Activated CD4-positive, alpha-beta T cell treated with anti-CD3 and anti-CD28 coated beads, Interleukin-2, Interleukin-6, amounts not matched to agents 100 ng/mL and 50 ng/mL, durations not matched to agents 16 hours and 8 hours (primary cell): ENCODE results near the gene WFIKKN1.
A peak's percentile ranks its signal among the peaks of the same experiment; 100 is the strongest.

Experiments
- DNase-seq: peaks from one replicate; pipeline ENCODE4 v3.0.0-alpha.2; 2020

The WFIKKN1 gene

DNA sequence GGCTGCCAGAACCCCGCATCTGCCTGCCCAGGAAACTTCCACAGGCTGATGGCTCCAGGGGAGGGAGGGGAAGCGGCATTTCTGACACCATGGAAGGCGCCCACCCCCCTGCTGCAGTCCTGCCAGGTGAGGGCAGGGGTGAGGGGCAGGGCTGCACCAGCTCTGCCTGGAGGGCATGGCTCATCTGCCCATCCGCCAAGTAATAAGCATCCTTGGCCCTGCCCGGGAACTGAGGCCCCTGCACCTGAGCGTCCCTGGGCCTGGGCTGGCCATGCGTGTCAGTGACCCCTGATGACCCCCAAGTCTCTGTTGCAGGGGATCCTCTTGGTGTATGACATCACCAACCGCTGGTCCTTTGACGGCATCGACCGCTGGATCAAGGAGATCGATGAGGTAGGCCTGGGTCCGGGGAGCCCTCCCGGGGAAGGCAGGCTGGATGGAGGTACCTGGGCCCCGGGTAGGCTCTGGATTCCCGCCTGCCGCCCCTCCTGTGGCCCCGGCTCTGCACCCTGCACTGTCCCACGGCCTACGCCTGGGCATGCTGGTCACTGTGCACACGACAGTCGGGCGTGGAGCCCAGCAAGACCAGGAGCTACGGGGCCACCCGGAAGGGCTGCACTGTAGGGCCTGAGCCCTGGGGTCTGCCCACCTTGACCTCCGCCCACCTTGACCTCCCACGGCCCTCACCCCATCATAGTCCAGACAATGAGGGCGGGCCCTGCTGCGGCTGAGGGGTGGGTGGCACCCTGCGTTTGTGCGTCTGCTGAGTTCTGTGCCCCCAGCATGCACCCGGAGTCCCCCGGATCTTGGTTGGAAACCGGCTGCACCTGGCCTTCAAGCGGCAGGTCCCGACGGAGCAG, 5.4 kb upstream of the WFIKKN1 start:
- no peak for DNase-seq

DNA sequence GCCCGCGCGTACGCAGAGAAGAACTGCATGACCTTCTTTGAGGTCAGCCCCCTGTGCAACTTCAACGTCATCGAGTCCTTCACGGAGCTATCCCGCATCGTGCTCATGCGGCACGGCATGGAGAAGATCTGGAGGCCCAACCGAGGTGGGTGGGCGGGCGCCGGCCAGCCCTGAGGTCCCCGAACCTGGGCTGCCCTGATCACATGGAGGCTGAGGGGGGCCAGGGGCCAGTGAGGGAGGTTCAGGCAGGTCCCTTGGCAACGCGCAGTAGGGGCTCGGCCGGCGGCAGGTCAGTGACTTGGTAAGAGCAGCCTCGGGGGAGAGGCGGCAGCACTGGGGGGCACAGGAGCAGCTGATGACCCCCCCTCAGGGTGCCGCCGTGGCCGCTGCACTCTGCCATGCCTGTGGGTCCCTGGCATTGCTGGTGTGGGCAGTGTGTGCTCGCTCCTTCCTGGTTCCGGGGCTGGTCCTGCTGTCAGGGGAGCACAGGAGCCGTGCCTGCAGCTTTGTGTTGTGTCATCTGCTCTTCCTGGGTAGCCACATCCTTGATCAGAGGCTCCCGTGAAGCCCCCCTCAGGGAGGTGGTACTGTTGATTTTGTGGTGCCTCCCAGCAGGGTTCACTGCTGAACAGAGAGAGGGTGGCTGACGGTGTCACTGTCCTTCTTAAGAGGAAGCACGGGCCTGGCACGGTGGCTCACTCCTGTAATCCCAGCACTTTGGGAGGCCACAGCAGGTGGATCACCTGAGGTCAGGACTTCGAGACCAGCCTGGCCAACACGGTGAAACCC, 4.6 kb upstream of the WFIKKN1 start:
- DNase-seq: no peak

DNA sequence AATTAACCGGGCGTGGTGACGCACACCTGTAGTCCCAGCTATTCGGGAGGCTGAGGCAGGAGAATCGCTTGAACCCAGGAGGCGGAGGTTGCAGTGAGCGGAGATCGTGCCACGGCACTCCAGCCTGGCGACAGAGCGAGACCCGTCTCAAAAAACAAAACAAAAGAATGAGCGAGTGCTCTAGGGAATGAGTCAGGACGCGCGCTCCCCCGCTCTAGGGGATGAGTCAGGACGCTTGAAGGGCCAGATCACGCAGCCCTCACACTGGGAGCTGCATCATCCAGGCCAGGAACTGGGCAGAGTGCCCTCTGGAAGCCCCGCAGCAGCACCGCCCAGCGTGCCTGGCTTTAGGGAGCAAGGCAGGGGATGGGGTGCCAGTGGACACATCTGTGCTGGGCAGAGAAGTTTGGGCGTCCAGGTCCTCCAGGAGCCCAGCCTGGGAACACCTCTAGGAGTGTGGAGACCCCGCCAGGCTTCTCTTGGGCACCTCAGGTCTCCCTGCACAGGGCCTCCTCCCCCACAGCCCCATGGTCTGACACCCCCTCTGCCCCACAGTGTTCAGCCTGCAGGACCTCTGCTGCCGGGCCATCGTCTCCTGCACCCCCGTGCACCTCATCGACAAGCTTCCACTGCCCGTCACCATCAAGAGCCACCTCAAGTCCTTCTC, 3.9 kb upstream of the WFIKKN1 start:
- DNase-seq: no peak

DNA sequence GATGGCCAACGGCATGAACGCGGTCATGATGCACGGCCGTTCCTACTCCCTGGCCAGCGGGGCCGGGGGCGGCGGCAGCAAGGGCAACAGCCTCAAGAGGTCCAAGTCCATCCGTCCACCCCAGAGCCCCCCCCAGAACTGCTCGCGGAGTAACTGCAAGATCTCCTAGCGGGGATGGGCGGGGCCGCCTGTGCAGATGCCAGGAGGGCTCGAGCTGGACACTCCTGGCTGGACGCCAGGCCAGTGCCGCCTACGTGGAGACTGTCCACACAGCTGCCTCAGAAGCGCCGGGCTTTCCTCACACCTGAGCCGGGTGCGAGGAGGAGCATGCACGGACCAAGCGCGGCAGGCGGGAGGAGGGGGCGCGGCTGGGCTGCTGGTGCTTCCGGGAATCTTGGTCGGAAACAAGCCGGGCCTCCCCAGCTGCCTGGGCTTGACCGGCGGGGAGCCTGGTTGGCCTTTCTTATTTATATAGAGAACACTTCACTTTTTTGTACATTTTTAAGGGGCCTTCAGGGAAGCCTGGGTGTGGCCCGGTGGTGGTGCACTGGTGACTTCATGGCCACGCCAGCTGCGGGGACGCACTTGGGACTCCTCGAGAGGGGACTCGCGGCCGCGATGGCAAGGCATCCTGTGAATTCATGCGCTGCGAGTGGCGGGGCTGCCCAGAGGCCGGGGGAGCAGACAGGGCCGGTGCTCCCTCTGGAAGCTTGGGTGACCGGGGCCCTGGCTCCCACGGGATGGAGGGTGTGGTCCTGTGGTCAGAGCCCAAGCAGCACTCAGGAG, 3.1 kb upstream of the WFIKKN1 start:
- no peak for DNase-seq

DNA sequence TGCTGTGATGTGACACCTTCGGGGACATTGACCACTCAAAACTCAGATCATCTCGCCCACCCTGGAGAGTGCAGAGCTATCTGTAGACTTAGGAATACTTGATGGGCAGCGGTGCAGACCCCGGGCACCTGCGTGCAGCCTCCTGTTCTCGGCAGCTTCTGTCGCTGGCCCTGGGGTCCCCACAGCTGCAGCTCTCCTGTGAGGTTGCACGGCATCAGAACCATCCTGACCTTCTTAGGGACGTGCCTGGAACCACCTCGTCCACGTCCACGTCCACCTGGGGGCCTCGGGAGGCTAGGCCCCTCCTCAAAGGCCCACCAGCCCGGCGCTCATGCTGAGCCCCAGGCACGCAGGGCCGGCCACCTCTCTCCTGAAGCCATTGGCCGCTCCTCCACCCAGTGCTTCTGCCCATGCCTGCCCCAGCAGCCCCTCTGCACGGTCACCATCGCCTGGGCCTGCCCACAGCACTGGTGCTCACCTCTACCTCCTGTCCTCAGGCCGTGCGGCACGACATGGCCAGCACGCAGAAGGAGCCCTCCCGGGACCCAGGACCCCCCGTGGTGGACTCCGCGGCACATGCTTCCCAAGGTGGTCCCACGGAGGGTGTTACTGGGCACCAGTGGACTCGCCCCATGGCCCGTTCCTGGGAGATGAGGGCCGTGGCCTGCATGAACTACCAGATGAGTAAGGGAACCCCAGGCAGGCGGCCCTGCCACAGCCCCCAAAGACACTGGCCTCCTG, 2.3 kb upstream of the WFIKKN1 start:
- DNase-seq: no peak

DNA sequence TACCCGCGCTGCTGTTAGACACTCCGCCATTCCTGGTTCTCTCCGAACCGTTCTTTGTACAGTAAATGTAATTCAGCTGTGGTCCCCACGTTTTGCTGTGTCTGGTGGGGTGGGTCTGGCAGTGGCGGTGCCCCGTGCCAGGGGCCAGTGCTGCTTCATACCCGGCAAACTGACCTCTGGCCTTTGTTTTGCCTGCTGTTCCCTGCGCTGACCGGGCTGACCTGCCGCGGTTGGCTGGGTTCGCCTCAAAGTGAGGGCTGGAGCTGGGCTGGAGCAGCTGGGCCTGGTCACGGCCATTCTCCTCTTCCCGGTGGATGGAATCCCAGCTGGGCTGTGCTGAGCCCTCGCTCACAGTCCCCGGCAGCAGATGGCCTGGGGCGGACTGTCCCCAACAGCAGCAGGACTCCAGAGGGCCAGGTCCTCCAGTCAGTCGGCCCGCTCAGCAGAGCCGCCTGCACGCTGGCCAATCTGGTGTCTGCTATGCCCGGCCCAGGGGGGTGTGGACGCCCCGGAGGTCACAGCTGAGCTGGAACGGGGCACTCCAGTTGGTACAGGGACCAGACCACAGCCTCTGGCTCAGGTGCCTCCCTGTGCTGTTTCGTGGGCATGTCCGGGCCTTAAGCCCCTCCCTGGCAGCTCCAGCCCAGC, 1.5 kb upstream of the WFIKKN1 start:
- no peak for DNase-seq

DNA sequence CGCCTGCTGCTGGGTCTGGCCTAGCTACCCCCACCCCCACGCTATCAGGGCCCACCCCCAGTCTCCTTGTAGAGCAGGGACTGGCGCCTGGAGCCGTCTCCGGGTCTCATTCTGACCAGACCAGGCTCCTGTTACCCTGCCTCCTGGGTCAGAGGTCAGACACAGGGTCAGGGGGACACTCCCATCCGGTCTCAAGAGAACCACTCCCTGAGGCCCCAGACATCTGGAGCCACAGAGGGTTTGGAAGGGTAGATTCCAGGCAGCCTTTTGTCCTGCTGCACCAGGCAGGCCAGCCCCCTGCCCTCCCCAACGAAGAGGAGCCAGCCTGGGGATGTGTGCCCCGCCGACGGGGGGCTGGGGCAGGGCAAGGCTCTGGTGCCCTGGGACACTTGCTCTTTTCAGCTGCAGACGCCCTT, 944 bp upstream of the WFIKKN1 start:
- no peak for DNase-seq

DNA sequence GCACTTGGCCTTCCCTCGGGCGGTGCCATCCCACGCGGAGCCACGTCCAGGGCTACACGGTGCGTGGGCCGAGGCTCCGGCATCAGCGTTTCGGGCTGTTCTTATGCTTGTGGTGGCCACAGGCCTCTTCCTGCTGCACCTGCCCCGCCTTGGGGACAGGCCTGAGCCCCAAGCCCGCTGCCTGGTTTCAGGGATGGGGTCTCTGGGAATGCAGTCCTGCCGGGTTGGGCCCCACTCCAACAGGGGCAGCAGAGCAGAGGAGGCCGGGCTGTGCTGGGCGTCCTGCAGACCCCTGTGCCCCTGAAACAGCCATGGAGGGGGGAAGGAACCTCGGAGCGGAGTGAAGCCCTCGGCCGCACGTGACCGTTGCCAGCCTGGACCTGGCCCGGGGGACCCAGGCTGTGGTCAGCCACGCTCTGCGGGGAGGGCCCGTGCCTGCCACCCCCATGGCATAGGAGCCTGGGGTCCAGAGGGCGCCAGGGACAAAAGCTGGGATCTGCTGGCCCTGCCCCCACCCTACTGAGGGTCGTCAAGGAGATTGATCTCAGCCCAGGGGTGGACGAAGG, 453 bp upstream of the WFIKKN1 start:
- no peak for DNase-seq

DNA sequence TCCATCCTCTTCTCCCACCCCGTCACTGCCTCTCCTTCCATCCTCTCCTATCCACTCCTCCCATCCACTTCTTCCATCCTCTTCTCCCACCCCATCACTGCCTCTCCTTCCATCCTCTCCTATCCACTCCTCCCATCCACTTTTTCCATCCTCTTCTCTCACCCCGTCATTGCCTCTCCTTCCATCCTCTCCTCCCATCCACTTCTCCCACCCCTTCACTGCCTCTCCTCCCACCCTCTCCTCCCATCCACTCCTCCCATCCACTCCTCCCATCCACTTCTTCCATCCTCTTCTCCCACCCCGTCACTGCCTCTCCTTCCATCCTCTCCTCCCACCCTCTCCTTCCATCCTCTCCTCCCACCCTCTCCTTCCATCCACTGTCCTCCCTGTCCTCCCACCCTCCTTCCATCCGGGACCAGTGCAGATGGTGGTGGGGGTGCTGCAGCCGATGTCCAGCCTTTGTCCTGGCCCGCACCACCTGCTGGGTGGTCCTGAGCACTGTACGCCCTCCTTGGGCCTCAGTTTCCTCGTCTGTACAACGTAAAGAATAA, 1.1 kb downstream of the WFIKKN1 start:
- DNase-seq: no peak

DNA sequence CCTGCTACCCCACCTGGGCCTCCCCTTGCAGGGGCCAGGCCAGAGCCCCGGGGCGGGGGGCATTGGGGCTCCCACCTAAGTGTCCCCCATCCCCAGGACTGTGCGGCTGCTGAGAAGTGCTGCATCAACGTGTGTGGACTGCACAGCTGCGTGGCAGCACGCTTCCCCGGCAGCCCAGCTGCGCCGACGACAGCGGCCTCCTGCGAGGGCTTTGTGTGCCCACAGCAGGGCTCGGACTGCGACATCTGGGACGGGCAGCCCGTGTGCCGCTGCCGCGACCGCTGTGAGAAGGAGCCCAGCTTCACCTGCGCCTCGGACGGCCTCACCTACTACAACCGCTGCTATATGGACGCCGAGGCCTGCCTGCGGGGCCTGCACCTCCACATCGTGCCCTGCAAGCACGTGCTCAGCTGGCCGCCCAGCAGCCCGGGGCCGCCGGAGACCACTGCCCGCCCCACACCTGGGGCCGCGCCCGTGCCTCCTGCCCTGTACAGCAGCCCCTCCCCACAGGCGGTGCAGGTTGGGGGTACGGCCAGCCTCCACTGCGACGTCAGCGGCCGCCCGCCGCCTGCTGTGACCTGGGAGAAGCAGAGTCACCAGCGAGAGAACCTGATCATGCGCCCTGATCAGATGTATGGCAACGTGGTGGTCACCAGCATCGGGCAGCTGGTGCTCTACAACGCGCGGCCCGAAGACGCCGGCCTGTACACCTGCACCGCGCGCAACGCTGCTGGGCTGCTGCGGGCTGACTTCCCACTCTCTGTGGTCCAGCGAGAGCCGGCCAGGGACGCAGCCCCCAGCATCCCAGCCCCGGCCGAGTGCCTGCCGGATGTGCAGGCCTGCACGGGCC, 1.9 kb downstream of the WFIKKN1 start:
- DNase-seq: no peak

DNA sequence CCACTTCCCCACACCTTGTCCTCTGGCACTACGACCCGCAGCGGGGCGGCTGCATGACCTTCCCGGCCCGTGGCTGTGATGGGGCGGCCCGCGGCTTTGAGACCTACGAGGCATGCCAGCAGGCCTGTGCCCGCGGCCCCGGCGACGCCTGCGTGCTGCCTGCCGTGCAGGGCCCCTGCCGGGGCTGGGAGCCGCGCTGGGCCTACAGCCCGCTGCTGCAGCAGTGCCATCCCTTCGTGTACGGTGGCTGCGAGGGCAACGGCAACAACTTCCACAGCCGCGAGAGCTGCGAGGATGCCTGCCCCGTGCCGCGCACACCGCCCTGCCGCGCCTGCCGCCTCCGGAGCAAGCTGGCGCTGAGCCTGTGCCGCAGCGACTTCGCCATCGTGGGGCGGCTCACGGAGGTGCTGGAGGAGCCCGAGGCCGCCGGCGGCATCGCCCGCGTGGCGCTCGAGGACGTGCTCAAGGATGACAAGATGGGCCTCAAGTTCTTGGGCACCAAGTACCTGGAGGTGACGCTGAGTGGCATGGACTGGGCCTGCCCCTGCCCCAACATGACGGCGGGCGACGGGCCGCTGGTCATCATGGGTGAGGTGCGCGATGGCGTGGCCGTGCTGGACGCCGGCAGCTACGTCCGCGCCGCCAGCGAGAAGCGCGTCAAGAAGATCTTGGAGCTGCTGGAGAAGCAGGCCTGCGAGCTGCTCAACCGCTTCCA, 2.7 kb downstream of the WFIKKN1 start:
- no peak for DNase-seq

DNA sequence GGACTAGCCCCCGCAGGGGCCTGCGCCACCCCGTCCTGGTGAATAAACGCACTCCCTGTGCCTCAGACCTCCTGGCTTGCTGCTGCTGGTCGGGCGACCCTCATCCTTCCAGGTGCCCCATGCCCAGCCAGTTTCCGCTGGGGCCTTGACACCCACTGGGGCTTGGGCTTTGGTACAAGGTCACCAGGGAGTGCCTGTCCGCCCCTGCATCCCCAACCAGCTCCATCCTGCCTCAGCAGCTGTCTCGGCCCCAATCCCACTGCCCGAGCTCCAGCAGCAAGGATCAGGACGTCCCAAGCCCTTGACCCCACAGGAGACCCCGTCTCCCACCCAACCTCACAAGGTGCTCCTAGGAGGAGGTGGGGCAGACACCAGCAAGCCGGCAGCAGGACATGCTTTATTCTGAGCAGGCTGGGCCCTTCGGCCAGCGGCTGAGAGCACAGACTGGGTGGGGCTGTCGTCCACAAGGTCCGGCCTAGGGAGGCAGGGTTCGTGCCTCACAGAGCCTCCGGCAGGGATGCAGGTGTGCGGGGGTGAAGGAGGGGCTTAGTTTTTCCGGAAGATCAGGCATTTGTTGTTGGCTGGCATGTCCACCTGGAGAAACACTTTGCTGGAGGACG, 3.4 kb downstream of the WFIKKN1 start:
- no peak for DNase-seq

DNA sequence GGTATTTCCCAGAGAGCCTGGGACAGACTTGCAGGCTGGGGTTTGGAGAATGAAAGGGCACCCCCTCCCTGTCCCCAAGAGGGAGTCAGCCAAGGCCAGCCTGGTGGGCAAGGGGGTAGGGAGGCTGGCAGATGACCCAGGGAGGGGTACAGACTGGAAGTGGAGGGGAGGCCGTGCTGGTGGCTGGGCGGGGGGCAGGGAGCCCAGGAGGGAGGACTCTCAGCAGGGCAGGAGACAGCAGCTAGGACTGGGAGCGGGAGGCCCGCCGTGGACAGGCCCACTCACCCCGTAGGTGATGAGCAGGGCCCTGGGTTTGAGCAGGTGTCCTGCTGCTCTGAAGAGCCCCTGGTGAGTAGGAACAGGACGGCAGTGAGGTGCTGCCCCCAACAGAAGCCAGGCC, 4.2 kb downstream of the WFIKKN1 start:
- DNase-seq: no peak

DNA sequence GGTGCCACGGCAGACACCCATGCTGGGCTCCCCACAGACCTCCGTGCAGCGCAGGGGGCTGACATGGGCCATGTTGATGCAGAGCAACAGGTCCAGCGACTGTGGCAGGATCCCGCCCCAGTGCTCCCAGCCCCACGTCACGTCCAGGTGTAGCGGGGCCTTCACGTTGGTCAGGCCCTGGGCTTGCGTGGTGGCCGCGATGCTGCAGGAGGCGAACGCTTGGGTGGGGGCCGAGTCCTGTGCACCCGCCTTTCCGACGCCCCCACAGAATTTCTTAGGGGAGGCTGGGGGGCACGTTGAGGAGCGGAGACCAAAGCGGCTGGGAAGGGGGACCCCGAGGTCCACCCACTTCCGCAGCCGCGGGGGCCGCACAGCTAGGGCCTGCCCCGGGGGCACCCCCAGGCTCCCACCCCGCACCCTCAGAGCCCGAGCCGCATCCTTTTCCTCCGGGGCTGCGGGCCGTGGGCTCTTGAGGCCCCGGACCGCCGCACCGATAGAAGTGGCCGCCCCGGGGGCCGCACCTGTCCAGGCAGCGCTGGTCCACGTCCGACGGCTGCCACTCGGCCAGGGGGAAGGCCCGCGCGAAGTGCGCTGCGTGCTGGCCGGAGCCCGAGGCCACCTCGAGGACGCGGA, 4.9 kb downstream of the WFIKKN1 start:
- DNase-seq: no peak

DNA sequence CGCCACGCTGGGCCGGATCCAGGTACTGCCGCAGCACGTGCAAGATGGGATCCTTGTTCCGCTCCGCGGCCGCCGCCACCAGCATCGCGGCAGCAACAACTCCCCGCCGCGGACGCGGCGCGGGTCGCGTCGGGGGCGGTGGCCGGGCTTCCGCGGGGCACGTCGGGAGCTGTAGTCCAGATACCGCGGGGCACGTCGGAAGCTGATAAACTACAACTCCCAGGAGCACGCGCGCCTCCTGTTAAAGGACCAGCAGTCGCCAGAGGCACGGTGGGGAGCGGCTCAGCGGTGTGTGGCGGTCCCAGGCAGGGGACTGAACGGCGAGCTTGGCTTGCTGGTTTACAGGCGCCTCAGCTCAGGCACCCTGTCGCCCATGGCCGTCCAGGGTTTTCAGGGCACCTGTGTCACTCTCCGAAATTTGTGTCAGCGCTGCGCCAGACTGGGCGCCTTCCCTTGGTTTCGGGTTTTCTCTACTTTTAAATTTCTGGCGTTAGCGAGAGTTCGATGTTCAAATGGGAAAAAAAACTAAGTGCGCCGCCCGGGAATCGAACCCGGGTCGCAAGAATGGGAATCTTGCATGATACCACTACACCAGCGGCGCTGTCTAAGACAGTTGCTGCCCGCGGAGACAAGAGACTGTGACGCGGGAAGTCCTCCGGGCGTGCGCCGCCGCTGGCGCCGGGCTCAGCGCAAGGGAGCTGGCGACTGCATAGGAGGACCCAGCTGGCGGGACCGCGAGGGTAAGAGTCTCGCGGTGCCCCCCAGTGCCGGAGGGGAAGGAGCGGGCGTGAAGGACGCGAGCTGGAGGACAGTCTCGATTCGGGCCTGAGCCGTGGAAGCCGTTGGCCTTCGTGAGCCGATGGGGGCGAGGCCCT, 5.7 kb downstream of the WFIKKN1 start, which contains the start of gene METTL26:
Gene METTL26, minus strand, starts transcription at position 100 of the 875 bp plus-strand sequence. Its CDS starts 15 bp downstream, at position 85.
- DNase-seq: peak; percentile 96

DNA sequence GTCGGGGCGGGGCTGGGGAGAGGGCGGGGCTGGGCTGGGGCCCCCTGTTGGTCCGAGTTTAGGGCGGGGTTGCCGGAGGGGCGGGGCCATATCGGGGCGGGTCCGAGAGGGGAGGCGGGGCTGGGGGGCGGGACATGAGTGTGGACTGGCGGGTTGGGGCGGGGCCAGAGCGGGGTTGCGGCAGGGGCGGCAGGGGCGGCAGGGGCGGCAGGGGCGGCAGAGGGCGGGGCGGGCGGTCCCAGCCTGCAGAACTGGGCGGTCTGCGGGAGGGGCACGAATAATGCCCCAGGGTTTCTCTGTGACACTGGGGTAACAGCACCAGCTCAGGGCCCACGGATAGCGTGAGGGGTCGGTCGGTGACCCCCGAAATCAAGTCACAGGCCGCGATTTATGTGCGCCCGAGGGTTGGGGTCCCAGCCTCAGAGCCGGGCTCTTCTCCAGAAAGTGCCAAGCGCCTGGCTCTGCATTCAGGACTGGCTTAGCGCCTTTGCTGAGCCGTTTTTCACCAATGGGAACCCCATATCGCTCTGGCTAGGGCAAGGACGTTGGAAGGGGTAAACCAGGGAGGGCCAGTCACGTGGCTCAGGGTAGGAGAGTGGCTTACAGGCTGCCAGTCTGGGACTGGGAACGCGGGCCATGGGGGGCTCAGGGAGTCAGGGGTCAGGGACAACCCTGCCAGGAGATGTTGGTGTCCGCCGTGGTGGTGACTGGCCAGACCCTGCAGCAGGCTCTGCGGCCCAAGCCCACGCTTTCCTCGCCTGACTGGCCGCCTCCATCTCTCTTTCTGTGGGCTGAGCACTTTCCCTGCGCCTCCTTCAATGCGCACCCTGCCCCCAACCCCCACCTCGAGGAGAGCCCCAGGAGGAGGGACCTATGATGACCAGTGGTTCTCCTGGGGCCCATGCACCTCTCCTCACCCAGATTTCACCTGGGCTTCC, 6.6 kb downstream of the WFIKKN1 start:
- peak; percentile 95 for DNase-seq
